H7 (cell line): ENCODE measurements around the gene DCX. TPM values are rescaled to one million over a fixed set of nuclear protein-coding genes. Genes with fewer than 3 reads are reported as not detected.

Experiments
- DNase-seq: peaks from one replicate; pipeline ENCODE4 v3.0.0; 2012
- H3K27me3 ChIP-seq: 2 replicates; pipeline ENCODE4 v1.6.0; 2011; ENCODE audit warnings: mild to moderate bottlenecking, low read length; ENCODE audit not compliant: control insufficient read depth, insufficient read depth
- H3K36me3 ChIP-seq: replicated peaks from 2 replicates; pipeline ENCODE4 v1.5.1; 2011; ENCODE audit warnings: low read length; ENCODE audit not compliant: control insufficient read depth, insufficient read depth
- H3K4me3 ChIP-seq: 2 replicates; pipeline ENCODE4 v1.5.1; 2011; ENCODE audit warnings: low read depth, mild to moderate bottlenecking, control low read depth, low read length, moderate library complexity; ENCODE audit not compliant: insufficient read depth
- total RNA-seq: library from RNA; depleted of rRNA; stranded (reverse); fragments of >200 nt; shearing (Covaris generic); gene quantifications from 2 replicates; pipeline ENCODE4 v1.2.3, GENCODE V29; 2014

Gene DCX
- total RNA-seq, 1 experiment from 2014 or later = 1.4 TPM

DNA sequence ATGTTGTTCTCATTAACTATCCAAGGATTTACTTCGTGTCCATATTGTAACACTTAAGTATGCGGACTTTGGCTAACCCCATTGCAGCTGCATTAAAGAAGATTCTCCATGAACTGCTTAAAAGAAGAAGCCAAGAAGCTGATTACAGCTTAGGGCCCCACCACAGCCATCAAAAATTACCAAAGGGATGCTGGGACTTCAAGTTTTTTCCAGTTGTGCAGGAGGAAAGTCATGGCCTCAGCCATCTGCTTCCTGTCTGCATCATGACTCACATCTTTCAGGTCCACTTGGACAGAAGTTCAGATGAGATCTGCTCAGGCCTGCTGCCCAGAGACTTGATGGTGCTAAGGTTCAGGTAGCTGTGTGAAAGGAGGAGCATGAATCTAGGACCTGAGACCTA, 102.9 kb downstream of the DCX start:
- no peaks in the 10 kb centered on the region; the same call in 1 of the 2 replicates for H3K27me3 ChIP-seq
- no peaks in the 10 kb centered on the region for H3K36me3 ChIP-seq
- no peak for DNase-seq
- no peak overlapping the region for H3K4me3 ChIP-seq

DNA sequence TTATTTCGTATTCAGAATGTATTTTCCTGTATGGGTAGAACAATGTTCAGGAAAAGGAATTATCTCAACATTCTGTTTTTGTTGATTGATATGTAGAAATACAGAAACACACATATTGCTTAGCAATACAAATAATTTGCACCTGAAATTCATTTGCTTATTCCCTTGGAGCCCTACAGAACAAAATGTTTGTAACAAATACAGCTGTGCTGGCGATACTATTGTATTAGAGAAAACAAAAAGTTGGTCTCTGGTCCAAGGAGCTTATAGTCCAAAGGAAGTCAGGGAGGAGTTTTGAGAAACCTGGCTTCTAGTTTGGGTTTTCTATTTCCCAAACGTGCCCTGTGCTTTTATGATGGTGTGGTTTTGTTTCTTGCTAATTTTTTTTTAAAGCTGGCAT, 104.0 kb downstream of the DCX start:
- H3K4me3 ChIP-seq = no peak overlapping the region
- H3K27me3 ChIP-seq = no peaks in the 10 kb centered on the region; the same call in 1 of the 2 replicates
- no peak for DNase-seq
- H3K36me3 ChIP-seq = no peaks in the 10 kb centered on the region

DNA sequence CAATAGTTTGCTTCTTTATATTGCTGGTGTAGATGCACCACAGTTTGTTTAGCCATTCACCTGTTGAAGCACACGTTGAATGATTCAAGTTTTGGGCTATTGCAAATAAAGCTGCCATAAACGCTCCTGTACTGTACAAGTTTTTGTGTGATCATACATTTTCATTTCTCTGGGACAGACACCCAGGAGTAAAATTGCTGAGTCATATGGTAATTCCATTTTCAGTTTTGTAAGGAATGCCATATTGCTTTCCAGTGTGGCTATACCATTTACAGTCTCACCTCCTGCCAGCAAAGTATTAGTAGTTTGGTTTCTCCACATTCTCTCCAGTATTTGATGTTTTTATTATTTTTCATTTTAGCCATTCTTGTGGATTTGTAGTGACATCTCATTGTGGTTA, 109.7 kb downstream of the DCX start:
- H3K27me3 ChIP-seq = no peaks in the 10 kb centered on the region; the same call in 1 of the 2 replicates
- H3K4me3 ChIP-seq = no peak overlapping the region
- DNase-seq = no peak
- no peaks in the 10 kb centered on the region for H3K36me3 ChIP-seq

DNA sequence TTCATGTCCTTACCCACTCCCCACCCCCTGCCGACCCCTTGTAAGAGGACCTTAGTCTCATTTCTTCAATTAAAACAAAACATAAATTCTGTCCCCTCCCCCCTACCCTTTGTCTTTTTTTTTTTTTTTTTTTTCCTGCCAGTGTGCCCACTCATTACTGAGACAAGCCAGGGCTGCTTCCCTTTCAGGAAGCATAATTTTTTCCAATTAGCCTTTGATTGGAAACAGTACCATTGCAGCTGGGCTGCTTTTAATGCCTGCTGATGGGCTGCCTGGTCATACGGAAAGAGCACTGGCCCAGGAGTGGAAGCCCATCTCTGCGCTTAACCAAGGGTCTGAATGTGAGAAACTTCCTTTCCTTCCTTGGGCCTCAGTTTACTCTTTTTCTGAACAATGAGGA, 123.2 kb downstream of the DCX start:
- DNase-seq = no peak
- no peaks in the 10 kb centered on the region for H3K36me3 ChIP-seq
- H3K4me3 ChIP-seq = no peak overlapping the region
- no peaks in the 10 kb centered on the region; the same call in 1 of the 2 replicates for H3K27me3 ChIP-seq

DNA sequence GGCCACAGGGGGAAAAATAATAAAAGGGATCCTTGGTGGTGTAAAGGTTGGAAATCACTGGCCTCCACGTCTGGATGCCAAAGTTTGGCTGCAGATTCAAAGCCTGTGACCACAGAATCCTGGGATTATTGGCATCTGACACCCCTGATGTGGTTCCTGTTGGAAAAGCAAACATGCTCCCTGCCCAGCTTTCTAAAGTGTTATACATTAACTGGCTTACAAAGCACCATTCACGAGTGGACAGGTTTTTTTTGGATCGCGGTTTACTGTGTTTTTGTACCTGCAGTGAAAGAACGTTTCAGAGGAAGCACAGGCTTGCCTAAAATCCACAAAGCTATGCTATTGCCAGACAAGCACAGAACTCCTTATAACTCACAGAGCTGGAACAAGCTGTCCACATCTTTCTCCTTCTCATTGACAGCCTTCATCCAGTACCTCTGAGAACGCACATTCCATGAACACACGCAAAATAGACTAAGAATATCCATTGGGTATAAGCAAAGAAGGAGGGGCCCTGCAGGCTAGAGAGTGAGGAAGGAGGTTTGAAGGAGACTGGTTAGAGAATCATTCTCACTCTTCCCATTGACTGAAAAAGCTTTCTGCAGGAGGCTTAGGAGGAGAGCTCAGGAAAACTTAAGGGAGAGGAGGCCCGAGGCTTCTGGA, 127.2 kb downstream of the DCX start:
- Histone ChIP-seq H3K4me3 (no peak overlapping the region), H3K36me3 (no peaks in the 10 kb centered on the region), H3K27me3 (no peaks in the 10 kb centered on the region; the same call in 1 of the 2 replicates)
- no peak for DNase-seq

DNA sequence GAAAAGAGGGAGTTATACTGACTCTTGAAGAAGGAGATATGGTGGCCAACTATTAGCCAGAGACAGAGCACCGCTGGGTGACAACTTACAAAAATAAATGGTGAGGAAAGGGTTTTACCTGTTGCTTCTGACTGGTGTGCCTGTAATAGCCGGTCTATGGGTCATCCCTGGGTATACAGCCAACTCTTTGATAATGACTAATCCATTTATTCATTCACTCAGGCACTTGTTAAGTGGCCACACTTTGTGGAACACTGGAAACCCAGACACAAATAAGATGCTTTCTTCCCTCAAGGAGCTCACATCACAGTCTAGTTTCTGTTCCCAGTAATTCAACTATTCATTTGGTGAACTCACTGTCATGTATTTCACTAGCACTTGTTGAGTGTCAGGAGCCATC, 128.5 kb downstream of the DCX start:
- no peaks in the 10 kb centered on the region; the same call in 1 of the 2 replicates for H3K27me3 ChIP-seq
- H3K36me3 ChIP-seq = no peaks in the 10 kb centered on the region
- H3K4me3 ChIP-seq = no peak overlapping the region
- no peak for DNase-seq

DNA sequence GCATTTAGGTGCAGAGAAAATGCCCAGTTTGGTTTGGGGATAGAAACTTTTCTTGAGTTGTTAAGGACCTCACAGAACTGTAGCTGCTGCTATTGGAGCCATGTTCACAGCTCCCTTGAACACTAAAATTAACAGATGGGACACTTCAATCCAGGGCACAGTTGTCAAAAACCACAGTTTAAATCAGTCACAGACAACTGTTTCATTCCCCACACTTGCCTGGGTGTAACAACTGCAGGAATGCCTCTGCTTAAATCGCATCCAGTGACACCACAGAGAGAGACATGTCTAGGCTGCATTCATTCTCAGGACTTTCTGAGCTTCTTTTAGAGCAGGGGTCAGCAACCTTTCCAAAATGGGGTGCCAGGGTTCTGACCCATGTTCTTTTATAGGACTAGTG, 129.0 kb downstream of the DCX start:
- H3K27me3 ChIP-seq = no peaks in the 10 kb centered on the region; the same call in 1 of the 2 replicates
- no peak overlapping the region for H3K4me3 ChIP-seq
- no peak for DNase-seq
- H3K36me3 ChIP-seq = no peaks in the 10 kb centered on the region

DNA sequence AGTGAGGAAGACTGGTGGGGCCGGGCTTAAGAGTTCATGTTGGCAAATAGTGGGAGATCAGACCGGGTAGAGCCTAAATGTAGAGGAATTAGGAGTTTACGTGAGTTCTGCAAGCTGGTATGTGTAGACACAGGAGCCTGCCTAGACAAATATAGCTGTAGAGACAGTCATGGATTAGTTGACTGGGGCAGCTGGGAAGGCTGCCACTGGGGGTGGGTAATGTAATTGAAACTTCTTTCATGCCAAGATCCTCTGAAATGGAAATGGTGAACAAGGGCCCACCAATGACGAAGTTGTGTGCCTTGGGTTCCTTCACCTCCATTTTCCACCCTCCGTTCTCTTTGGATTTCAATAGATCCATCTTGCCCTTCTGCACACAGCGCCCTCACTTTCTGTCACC, 129.9 kb downstream of the DCX start:
- no peak for DNase-seq
- no peaks in the 10 kb centered on the region; the same call in 1 of the 2 replicates for H3K27me3 ChIP-seq
- H3K4me3 ChIP-seq = no peak overlapping the region
- H3K36me3 ChIP-seq = no peaks in the 10 kb centered on the region

DNA sequence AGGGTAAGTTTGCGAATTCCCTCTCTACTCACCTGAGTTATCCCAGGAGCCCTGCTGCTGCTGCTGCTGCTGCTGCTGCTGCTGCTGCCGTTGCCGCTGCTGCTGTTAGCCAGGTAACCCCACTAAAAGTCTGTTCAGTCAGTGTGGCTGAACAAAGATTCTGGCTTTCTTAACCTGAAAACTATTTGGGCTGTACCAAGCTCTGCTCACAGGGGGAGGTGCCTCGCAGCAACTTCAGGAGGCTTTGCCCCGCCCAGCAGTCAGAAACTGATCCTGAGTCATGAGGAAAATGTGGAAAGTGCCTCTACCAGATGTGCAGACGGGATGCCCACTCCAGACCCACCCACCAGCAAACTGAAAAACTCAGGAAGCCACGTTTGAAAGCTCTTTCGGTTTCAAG, 141.7 kb downstream of the DCX start, which contains the start of gene CAPN6:
Gene CAPN6, minus strand, starts transcription at position 145 of the 400 bp plus-strand sequence. CDS start 6,547 bp downstream, outside the sequence.
- Histone ChIP-seq H3K36me3 (no peaks in the 10 kb centered on the region), H3K27me3 (no peaks in the 10 kb centered on the region), H3K4me3 (no peak within 1 kb of the TSS)
- peak; percentile 46 for DNase-seq

DNA sequence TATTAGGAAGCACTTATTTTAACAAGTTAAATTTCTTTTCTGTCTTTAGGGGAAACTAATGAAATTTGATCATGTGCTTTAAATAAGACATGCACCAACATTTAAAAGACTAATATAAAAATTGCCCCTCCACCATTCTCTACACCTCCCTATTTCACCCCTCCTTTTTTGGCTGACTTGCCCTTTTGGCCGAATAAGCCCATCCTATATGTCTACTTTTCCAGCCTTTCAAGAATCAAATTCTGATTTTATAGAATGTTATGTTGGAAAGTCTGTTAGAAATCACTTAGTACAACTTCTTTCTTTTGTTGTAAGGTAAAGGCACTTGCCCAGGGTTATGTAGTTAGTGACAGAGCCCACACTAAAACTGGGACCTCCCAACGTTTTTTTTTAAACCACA, 143.5 kb downstream of the DCX start:
- Histone ChIP-seq H3K4me3 (no peak overlapping the region), H3K36me3 (no peaks in the 10 kb centered on the region), H3K27me3 (no peaks in the 10 kb centered on the region)
- DNase-seq = no peak

DNA sequence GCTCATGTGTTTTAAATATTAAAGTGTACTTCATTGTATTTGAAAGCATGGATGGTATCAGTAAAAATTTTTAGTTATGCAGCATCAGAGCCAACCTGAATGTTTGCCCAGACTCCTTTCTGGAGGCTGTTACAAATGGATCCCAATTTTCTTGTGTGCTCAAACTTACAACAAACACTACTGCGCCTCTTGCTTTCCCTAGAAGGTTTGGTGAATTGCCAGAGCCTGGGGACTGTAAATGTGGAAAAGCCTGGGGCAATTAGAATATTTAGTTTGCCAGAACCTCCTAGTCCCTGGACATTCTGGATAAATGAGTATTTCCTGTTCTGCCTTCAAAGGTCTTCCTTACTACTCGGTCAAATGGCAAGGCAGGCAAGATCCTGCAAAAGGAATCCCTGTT, 146.5 kb downstream of the DCX start:
- no peak overlapping the region for H3K4me3 ChIP-seq
- DNase-seq = no peak
- no peaks in the 10 kb centered on the region for H3K27me3 ChIP-seq
- H3K36me3 ChIP-seq = no peaks in the 10 kb centered on the region

DNA sequence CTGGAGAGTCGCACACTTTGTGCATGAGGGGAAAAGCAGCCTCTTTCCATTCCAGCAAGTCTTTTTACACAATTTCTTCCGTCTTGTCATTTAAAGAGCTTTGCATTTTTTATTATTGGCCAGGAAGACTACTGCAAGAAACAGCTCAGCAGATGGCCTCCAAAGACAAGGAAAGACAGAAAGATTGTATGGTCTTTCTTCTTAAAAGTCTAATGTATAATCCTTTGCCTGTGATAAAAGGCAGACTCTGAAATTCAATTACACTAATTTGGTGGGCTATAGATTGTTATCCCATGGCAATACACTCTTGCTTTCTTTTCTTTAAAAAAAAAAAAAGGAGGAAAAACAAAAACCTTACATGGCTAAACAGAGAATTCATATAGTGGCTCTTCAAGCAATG, 147.6 kb downstream of the DCX start:
- Histone ChIP-seq H3K4me3 (no peak overlapping the region), H3K36me3 (no peaks in the 10 kb centered on the region), H3K27me3 (no peaks in the 10 kb centered on the region)
- no peak for DNase-seq

DNA sequence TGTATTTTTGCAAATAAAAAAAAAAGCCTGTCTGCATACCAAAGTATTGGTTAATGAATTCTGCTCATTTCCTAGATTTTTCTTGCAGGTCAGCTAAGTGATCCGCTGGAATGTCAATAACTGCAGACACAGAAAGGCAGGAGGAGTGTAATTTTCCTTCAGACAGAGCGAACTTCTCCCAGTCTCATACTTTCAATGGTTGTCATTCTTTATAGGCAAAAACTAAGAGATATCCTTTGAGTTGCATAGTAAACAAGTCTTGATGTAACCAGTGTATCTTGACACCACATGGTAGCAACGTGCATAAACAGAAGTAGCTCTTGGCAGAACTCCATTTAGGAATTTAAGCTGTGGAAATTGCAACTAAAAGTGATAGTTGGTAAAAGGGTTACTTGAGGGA, 149.9 kb downstream of the DCX start:
- Histone ChIP-seq H3K36me3 (no peaks in the 10 kb centered on the region), H3K4me3 (no peak overlapping the region), H3K27me3 (no peaks in the 10 kb centered on the region)
- no peak for DNase-seq

DNA sequence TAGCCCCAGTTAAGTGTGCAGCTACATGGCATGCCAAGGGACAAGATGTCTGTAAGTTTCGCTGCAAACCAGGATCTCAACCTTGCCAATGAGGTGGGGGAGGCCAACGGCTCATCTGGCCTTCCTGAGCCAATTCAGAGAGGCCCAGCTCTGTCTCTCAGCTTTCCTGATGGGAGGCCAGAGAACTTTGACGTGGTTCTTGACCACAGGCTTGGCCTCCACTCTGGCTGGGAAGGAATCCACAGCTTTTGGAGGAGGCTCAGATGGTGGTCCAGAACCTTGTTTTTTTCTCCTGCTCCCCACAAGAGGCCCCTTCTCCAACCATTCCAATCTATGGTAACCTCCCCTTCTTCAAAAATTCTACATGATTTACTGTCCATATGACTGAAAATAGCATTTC, 151.5 kb downstream of the DCX start:
- Histone ChIP-seq H3K36me3 (no peaks in the 10 kb centered on the region), H3K27me3 (no peaks in the 10 kb centered on the region), H3K4me3 (no peak overlapping the region)
- DNase-seq = no peak

DNA sequence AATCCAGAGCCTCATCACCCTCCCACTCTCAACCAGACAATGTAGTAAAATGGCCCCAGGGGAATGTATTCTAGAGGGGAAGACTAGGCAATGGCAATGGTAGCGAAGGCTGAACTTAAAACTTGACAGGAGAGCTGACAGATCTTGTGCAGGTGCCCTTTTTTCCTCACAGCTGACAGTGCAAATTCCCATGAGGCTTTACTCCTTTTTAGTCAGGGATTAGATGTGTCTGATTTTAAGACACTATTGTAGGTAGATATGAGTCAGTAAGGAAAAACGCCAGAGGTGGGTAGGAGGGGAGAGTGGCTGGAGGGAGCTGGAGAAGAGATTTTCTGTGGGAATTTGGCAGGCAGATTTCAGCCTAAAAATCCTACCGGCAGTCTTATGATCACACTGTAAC, 152.4 kb downstream of the DCX start:
- no peaks in the 10 kb centered on the region for H3K36me3 ChIP-seq
- no peaks in the 10 kb centered on the region for H3K27me3 ChIP-seq
- DNase-seq = no peak
- no peak overlapping the region for H3K4me3 ChIP-seq

DNA sequence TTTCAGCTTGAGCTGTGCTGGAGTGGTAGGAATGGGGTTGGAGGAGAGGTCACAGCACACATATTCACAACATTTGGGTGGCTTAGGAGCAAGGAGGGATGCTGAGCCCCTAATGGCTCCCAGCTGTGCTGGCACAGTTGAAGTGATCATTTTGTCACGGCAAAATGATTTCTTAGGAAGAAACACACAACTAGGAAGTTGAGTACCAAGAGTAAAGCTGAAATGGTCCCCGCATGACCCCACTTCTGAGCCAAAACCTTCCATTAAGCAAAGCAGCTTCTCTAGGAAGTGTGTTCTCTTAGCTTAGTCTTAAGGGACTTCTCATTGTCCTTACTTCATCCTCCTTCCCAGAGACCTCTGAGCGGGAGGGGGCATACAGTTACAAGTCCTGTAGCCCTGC, 154.3 kb downstream of the DCX start:
- no peak for DNase-seq
- Histone ChIP-seq H3K36me3 (no peaks in the 10 kb centered on the region), H3K4me3 (no peak overlapping the region), H3K27me3 (no peaks in the 10 kb centered on the region)
